Right ventricle myocardium superior (tissue), 1 donor: ENCODE results near the gene FAHD1. TPM values are rescaled to one million over a fixed set of nuclear protein-coding genes. Genes with fewer than 3 reads are reported as not detected.
"Not testable (repeated sequence)": the region's sequence is repeated elsewhere in the genome, so short reads cannot be mapped to it uniquely, and the experiment has no call there.

Source experiments
- ATAC-seq: fragments of 200-7000 bp; cut with Tn5 transposase; one replicate; pipeline ENCODE4 v1.9.1; 2020; ENCODE audit warnings: mild to moderate bottlenecking; ENCODE audit not compliant: poor library complexity
- DNase-seq: peaks from one replicate; pipeline ENCODE4 v3.0.0-alpha.2; 2020
- intact Hi-C: fragments of 100-400 bp; cut with DNase I; formaldehyde crosslinking; loops from one replicate; pipeline ENCODE4 v1.11.2; 2022
- total RNA-seq: library from RNA; stranded (reverse); fragmentation: NEBNext Ultra II Directional; extraction: Animal tissue kit (Norgen Biotek cat#: 25700); gene quantifications from one replicate; pipeline ENCODE4 v1.2.1, GENCODE V29; 2021
- donor health status: DM: no; HTN: yes; CAD: no; lungs with severe emphysema.

The FAHD1 gene
- total RNA-seq, 1 donor from 2014 or later, result 31.0 TPM

GRCh38 chr16:1865902-1866690 lies 39.1 kb downstream of the FAHD1 start:
- intact Hi-C loops, result no loop called here
- ATAC-seq, result no peak

GRCh38 chr16:1870365-1871082 lies 43.5 kb downstream of the FAHD1 start:
- ATAC-seq, result no peak
- no peak for DNase-seq
- intact Hi-C loops, result no loop called here

More at GRCh38 chr16:1865902-1866690, 39.1 kb downstream of the FAHD1 start:
- DNase-seq, result no peak

DNA sequence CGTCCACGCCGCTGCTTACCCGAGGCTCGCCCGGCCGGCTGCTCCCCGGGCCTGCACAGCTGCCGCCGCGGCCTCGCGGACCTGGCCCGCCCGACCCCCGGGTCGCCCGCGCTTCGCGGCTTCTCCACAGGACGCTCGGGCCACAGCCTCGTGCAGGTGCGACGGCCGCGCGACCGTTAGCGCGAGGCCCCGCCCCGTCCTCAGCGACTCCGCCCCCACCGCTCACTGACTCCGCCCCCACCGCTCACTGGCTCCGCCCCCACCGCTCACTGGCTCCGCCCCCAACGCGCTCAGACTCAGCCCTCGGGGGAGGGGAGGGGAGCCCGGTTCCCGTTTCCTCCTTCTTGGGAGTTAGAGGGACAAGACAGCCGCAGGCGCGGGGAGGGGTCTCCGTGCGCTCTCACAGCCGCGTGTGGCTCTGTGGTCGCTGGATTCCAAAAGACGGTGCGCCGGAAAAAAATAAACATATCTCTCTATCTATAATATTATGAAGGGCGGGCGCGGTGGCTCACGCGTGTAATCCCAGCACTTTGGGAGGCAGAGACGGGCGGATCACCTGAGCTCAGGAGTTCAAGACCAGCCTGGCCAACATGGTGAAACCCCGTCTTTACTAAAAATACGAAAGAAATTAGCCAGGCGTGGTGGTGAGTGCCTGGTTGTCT lies 45.1 kb downstream of the FAHD1 start, which contains the start of gene MEIOB:
TSS of gene MEIOB (minus strand) at position 191 of the 662 bp plus-strand sequence. CDS start 3,989 bp downstream, outside the sequence.
- intact Hi-C loops, result no loop called here
- no peak for ATAC-seq
- no peak for DNase-seq

DNA sequence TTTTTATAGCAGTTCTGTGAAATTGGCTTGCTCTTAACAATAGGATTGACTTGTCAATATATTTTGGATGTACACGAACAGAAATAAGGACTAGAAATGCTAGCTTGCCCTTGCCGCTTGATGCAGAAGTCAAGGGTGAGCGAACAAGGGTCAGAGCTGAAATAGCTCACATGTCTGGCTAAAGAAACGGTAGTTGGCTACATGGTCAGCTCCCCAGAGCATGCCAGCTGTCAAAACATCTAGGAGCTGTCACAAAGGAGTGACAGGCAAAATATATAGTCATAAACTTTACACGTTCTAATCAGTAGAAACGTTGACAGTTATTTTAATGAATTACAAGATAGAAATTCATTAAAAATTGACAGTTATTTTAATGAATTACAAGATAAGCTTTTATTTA lies 47.8 kb downstream of the FAHD1 start:
- intact Hi-C loops, result no loop called here
- DNase-seq (no peak), ATAC-seq (no peak)

- DNase-seq, ATAC-seq, intact Hi-C loops: not testable (repeated sequence)
These were observed 49.1 kb downstream of the FAHD1 start for GRCh38 chr16:1876066-1876465.

GRCh38 chr16:1876468-1876867 lies 49.5 kb downstream of the FAHD1 start:
- ATAC-seq, result no peak
- intact Hi-C loops, result no loop called here
- no peak for DNase-seq

- ATAC-seq (no peak), DNase-seq (no peak)
- intact Hi-C loops, result no loop called here
These were observed 50.1 kb downstream of the FAHD1 start for GRCh38 chr16:1877089-1877488.

DNA sequence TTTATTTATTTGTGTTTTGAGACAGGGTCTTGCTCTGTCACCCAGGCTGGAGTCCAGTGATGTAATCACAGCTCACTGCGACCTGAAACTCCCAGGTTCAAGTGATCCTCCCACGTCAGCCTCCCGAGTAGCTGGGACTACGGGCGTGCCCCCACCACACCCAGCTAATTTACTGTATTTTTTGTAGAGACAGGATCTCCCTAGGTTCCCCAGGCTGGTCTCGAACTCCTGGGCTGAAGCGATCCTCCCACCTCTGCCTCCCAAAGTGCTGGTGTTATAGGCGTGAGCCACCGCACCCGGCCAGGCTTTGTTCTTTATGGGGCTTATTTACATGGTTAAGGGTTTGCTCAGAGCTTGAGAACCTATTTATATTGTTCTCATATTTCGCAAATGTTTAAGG lies 50.8 kb downstream of the FAHD1 start:
- ATAC-seq, result no peak
- no peak for DNase-seq
- intact Hi-C loops, result no loop called here

DNA sequence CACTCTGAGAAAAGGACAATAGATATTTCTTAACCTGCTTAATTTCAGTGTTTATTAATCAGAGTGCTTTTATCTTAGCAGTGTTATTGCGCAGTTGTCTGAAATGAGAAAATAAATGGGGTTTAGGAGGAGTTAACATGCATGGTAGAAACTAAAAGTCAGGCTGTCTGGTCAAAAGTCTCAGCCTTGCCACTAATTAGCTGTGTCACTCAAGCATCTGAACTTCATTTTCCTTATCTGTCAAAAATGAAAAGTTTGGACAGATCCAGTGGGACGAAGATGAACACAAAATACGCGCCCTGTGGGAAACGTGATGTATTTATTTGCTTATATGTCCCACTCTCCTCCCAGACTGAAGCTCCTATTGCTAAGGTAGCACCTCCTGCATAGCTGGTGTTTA lies 51.2 kb downstream of the FAHD1 start:
- intact Hi-C loops, result no loop called here

More for the DNA sequence above, 51.2 kb downstream of the FAHD1 start:
- DNase-seq (no peak), ATAC-seq (no peak)

Other genes with a start within 250 kb of the FAHD1 start
- 8.4 TPM for gene IFT140, start 215.1 kb upstream of the FAHD1 start, total RNA-seq
- gene CRAMP1, start 214.8 kb upstream of the FAHD1 start, total RNA-seq, result 10.0 TPM
- 30.6 TPM for gene JPT2, start 148.9 kb upstream of the FAHD1 start, total RNA-seq
- gene MAPK8IP3, start 121.0 kb upstream of the FAHD1 start, total RNA-seq, result 61.4 TPM
- 33.6 TPM for gene NME3, start 55.7 kb upstream of the FAHD1 start, total RNA-seq
- 7.1 TPM for gene EME2, start 54.4 kb upstream of the FAHD1 start, total RNA-seq
- gene MRPS34, start 54.1 kb upstream of the FAHD1 start, total RNA-seq, result 91.8 TPM
- 37.5 TPM for gene SPSB3, start 44.6 kb upstream of the FAHD1 start, total RNA-seq
- gene NUBP2, start 44.2 kb upstream of the FAHD1 start, total RNA-seq, result 34.8 TPM
- 0.11 TPM for gene IGFALS, start 33.5 kb upstream of the FAHD1 start, total RNA-seq
- 163 TPM for gene HAGH, start 381 bp upstream of the FAHD1 start, total RNA-seq
- not detected for gene MEIOB, start 45.0 kb downstream of the FAHD1 start, total RNA-seq
- gene HS3ST6, start 91.2 kb downstream of the FAHD1 start, total RNA-seq, result not detected
- 22.8 TPM for gene MSRB1, start 116.0 kb downstream of the FAHD1 start, total RNA-seq
- gene RPL3L, start 127.5 kb downstream of the FAHD1 start, total RNA-seq, result 304 TPM
- gene NDUFB10, start 132.3 kb downstream of the FAHD1 start, total RNA-seq, result 723 TPM
- gene RPS2, start 137.6 kb downstream of the FAHD1 start, total RNA-seq, result 770 TPM
- gene RNF151, start 139.7 kb downstream of the FAHD1 start, total RNA-seq, result not detected
- 20.3 TPM for gene TBL3, start 144.8 kb downstream of the FAHD1 start, total RNA-seq
- gene NOXO1, start 154.3 kb downstream of the FAHD1 start, total RNA-seq, result not detected
- gene GFER, start 157.0 kb downstream of the FAHD1 start, total RNA-seq, result 28.3 TPM
- 0.32 TPM for gene SYNGR3, start 162.8 kb downstream of the FAHD1 start, total RNA-seq
- gene ZNF598, start 182.6 kb downstream of the FAHD1 start, total RNA-seq, result 17.2 TPM
- not detected for gene NPW, start 192.6 kb downstream of the FAHD1 start, total RNA-seq
- 258 TPM for gene NHERF2, start 199.7 kb downstream of the FAHD1 start, total RNA-seq
- gene NTHL1, start 220.6 kb downstream of the FAHD1 start, total RNA-seq, result 26.2 TPM
- gene TSC2, start 220.8 kb downstream of the FAHD1 start, total RNA-seq, result 67.8 TPM